HCT116 (cell line): ENCODE measurements around the gene EIF3F. TPM values are rescaled to one million over a fixed set of nuclear protein-coding genes. Genes with fewer than 3 reads are reported as not detected.

ENCODE experiments used
- ATAC-seq: fragments of 200-7000 bp; cut with Tn5 transposase; 2 replicates; pipeline ENCODE4 v1.9.1; 2020; ENCODE audit warnings: mild to moderate bottlenecking, moderate library complexity
- BruUV-seq: library from RNA; stranded (reverse); fragments of 400-500 nt; replicated peaks from 2 replicates; lab custom pipeline; 2021; lab: Mats Ljungman, UMichigan
- CTCF ChIA-PET: fragments of 300-600 bp; sonication (Branson Sonifier 250); formaldehyde crosslinking; loops from one replicate; lab custom pipeline; 2021; ENCODE audit warnings: antibody characterized with exemption; lab: Charles Lee
- POLR2A ChIA-PET: fragments of 300-600, 350-600 bp; sonication (Branson Sonifier 250); formaldehyde crosslinking; loops from one replicate; lab custom pipeline; 2021; ENCODE audit warnings: antibody characterized with exemption; lab: Charles Lee
- RAD21 ChIA-PET, 2 experiments: fragments of 300-600 bp; sonication (Branson Sonifier 250); formaldehyde crosslinking; loops; one replicate each; lab custom pipeline; 2023; ENCODE audit warnings: low total read pairs in 2 of 2; ENCODE audit not compliant: uncharacterized antibody in 2 of 2, unreplicated experiment in 2 of 2, low non-redundant PET in 1 of 2; lab: Charles Lee
- DNase-seq: peaks from one replicate; pipeline ENCODE4 v3.0.0-alpha.2; 2010; ENCODE audit warnings: low read depth, low spot score
- H2AFZ ChIP-seq: fragments of 200-600 bp; shearing (Covaris generic), sonication (generic); 2 replicates; pipeline ENCODE4 v1.6.1; 2017; ENCODE audit warnings: low read depth, mixed run types, mixed read lengths, antibody characterized with exemption, low read length; ENCODE audit not compliant: poor library complexity, severe bottlenecking
- H3K27ac ChIP-seq: 2 replicates; pipeline ENCODE4 v1.5.1; 2012; ENCODE audit warnings: low read depth, low read length
- H3K27me3 ChIP-seq: fragments of 200-600 bp; sonication (generic); 2 replicates; pipeline ENCODE4 v1.6.1; 2016; ENCODE audit warnings: mixed run types, low read length, mixed read lengths; ENCODE audit not compliant: insufficient read depth
- H3K36me3 ChIP-seq, 2 experiments: fragments of 200-500 bp in 1 of 2; fragments of 200-600 bp in 1 of 2; sonication (Bioruptor generic) in 1 of 2; sonication (generic) in 1 of 2; 2 replicates each; pipeline versions ENCODE4 v1.5.1 to v1.6.1; 2014 to 2016; ENCODE audit warnings: low read length in 2 of 2, inconsistent platforms in 1 of 2, mixed read lengths in 1 of 2, mixed run types in 1 of 2; ENCODE audit not compliant: insufficient read depth in 2 of 2, control insufficient read depth in 1 of 2
- H3K4me1 ChIP-seq, 2 experiments: fragments of 200-600 bp in 1 of 2; sonication (generic) in 1 of 2; 2 replicates each; pipeline versions ENCODE4 v1.5.1 to v1.6.1; 2012 to 2017; ENCODE audit warnings: low read length in 2 of 2, inconsistent platforms in 1 of 2, mild to moderate bottlenecking in 1 of 2, mixed read lengths in 1 of 2, mixed run types in 1 of 2, moderate library complexity in 1 of 2; ENCODE audit not compliant: insufficient read depth in 2 of 2, control insufficient read depth in 1 of 2
- H3K4me2 ChIP-seq: fragments of 200-600 bp; sonication (generic); 2 replicates; pipeline ENCODE4 v1.6.1; 2017; ENCODE audit warnings: mixed run types, low read length, mixed read lengths
- H3K4me3 ChIP-seq, 2 experiments: fragments of 200-600 bp in 1 of 2; sonication (generic) in 1 of 2; replicated peaks in 1 of 2; 2 replicates each; pipeline ENCODE4 v1.5.1; 2011 to 2016; ENCODE audit warnings: low read length in 2 of 2, control low read depth in 1 of 2, low read depth in 1 of 2, mild to moderate bottlenecking in 1 of 2, mixed read lengths in 1 of 2, mixed run types in 1 of 2
- H3K79me2 ChIP-seq: fragments of 200-600 bp; sonication (generic); 2 replicates; pipeline ENCODE4 v1.6.1; 2017; ENCODE audit warnings: mild to moderate bottlenecking, mixed run types, low read length, moderate library complexity, mixed read lengths; ENCODE audit not compliant: insufficient read depth
- H3K9ac ChIP-seq: fragments of 200-600 bp; sonication (generic); 2 replicates; pipeline ENCODE4 v1.6.1; 2016; ENCODE audit warnings: low read length, mixed read lengths
- H3K9me2 ChIP-seq: fragments of 200-600 bp; sonication (generic), shearing (Covaris generic); 2 replicates; pipeline ENCODE4 v1.6.1; 2017; ENCODE audit warnings: mixed run types, mild to moderate bottlenecking, moderate library complexity; ENCODE audit not compliant: insufficient read depth
- H3K9me3 ChIP-seq, 2 experiments: fragments of 200-500 bp in 1 of 2; fragments of 200-600 bp in 1 of 2; sonication (Bioruptor generic) in 1 of 2; sonication (generic) in 1 of 2; 2 replicates each; pipeline ENCODE4 v1.6.1; 2014 to 2017; ENCODE audit warnings: low read length in 2 of 2, mixed read lengths in 2 of 2, inconsistent platforms in 1 of 2, low read depth in 1 of 2, mild to moderate bottlenecking in 1 of 2, mixed run types in 1 of 2, moderate library complexity in 1 of 2; ENCODE audit not compliant: control insufficient read depth in 1 of 2, insufficient read depth in 1 of 2
- H4K20me1 ChIP-seq: fragments of 200-600 bp; sonication (generic), shearing (Covaris generic); 2 replicates; pipeline ENCODE4 v1.6.1; 2017; ENCODE audit warnings: mixed run types, mild to moderate bottlenecking, moderate library complexity; ENCODE audit not compliant: insufficient read depth
- CBX3 ChIP-seq: IDR thresholded peaks from 2 replicates; pipeline ENCODE4 v1.6.1; 2012; ENCODE audit warnings: low read depth
- EGR1 ChIP-seq: IDR thresholded peaks from 2 replicates; pipeline ENCODE4 v1.6.1; 2012; ENCODE audit warnings: low read depth
- ELF1 ChIP-seq: IDR thresholded peaks from 2 replicates; pipeline ENCODE4 v1.6.1; 2012; ENCODE audit warnings: low read depth, borderline replicate concordance
- EZH2phosphoT487 ChIP-seq: fragments of 200-600 bp; IDR thresholded peaks from 2 replicates; pipeline ENCODE4 v1.6.1; 2018; ENCODE audit warnings: antibody characterized with exemption, borderline replicate concordance
- FOSL1 ChIP-seq: IDR thresholded peaks from 2 replicates; pipeline ENCODE4 v1.6.1; 2012; ENCODE audit warnings: low read depth
- JUND ChIP-seq: IDR thresholded peaks from 2 replicates; pipeline ENCODE4 v1.6.1; 2012
- POLR2A ChIP-seq: IDR thresholded peaks from 2 replicates; pipeline ENCODE4 v1.7.0; 2011; ENCODE audit warnings: borderline replicate concordance; ENCODE audit not compliant: insufficient read depth, insufficient read length; ENCODE audit errors: extremely low read depth
- POLR2AphosphoS5 ChIP-seq: IDR thresholded peaks from 2 replicates; pipeline ENCODE4 v1.6.1; 2011; ENCODE audit warnings: mild to moderate bottlenecking, low read depth, low read length, moderate library complexity
- RAD21 ChIP-seq: IDR thresholded peaks from 2 replicates; pipeline ENCODE4 v1.6.1; 2012; ENCODE audit warnings: low read depth, mild to moderate bottlenecking
- SIN3A ChIP-seq: IDR thresholded peaks from 2 replicates; pipeline ENCODE4 v1.6.1; 2012; ENCODE audit warnings: low read depth
- SP1 ChIP-seq: IDR thresholded peaks from 2 replicates; pipeline ENCODE4 v1.6.1; 2012; ENCODE audit warnings: low read depth
- TCF7L2 ChIP-seq: IDR thresholded peaks from 2 replicates; pipeline ENCODE4 v1.7.0; 2011; ENCODE audit warnings: borderline replicate concordance, inconsistent platforms; ENCODE audit not compliant: insufficient read depth, insufficient read length; ENCODE audit errors: extremely low read depth
- YY1 ChIP-seq: IDR thresholded peaks from 2 replicates; pipeline ENCODE4 v1.6.1; 2011; ENCODE audit warnings: low read length, low read depth, moderate library complexity, mild to moderate bottlenecking; ENCODE audit not compliant: insufficient replicate concordance; ENCODE audit errors: extremely low read depth
- ZFX ChIP-seq: fragments of 450-650 bp; IDR thresholded peaks from 2 replicates; pipeline ENCODE4 v1.6.1; 2017
- ZNF274 ChIP-seq: fragments of 200-500 bp; sonication (Bioruptor generic); IDR thresholded peaks from 2 replicates; pipeline ENCODE4 v1.6.1; 2014; ENCODE audit warnings: mild to moderate bottlenecking, low read depth, low read length, inconsistent platforms
- intact Hi-C: fragments of 100-400 bp; cut with micrococcal nuclease; formaldehyde crosslinking; loops from 2 replicates; pipeline ENCODE4 v1.10.0; 2022
- total RNA-seq: library from RNA; stranded (reverse); gene quantifications from one replicate; pipeline ENCODE4 v1.2.1, GENCODE V29; 2021; ENCODE audit not compliant: unreplicated experiment
- TF ChIP-seq, protein P1 (sequence below), 3 experiments: fragments of 200-600 bp in 1 of 3; sonication (generic) in 1 of 3; IDR thresholded peaks in 2 of 3; conservative IDR thresholded peaks in 1 of 3; 2 replicates each; pipeline ENCODE4 v1.5.1; 2012 to 2017; ENCODE audit warnings: low read depth in 2 of 3, low read length in 2 of 3, antibody characterized with exemption in 1 of 3, borderline replicate concordance in 1 of 3, control low read depth in 1 of 3, mild to moderate bottlenecking in 1 of 3, mixed read lengths in 1 of 3, mixed run types in 1 of 3, moderate library complexity in 1 of 3; ENCODE audit not compliant: insufficient read depth in 1 of 3
- TF ChIP-seq, protein P2 (sequence below): IDR thresholded peaks from 2 replicates; pipeline ENCODE4 v1.6.1; 2012
- TF ChIP-seq, protein P3 (sequence below): IDR thresholded peaks from 2 replicates; pipeline ENCODE4 v1.6.1; 2011; ENCODE audit warnings: mild to moderate bottlenecking, low read length, moderate library complexity; ENCODE audit not compliant: insufficient replicate concordance; ENCODE audit errors: extremely low read depth

EIF3F gene
- total RNA-seq, 1 experiment from 2014 or later, result 313 TPM

DNA sequence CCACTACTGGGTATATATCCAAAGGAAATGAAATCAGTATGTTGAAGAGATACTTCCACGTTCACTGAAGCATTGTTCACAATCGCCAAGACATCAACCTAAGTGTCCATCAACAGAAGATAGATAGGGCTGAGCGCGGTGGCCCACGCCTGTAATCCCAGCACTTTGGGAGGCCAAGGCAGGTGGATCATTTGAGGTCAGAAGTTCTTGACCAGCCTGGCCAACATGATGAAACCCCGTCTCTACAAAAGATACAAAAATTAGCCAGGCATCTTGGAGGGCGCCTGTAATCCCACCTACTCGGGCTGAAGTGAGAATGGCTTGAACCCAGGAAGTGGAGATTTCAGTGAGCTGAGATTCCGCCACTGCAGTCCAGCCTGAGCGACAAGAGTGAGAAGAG lies 12.7 kb downstream of the EIF3F start:
- intact Hi-C loops, result no loop called here

More for the DNA sequence above, 12.7 kb downstream of the EIF3F start:
- Histone ChIP-seq H3K27ac (no peak overlapping the region), H2AFZ (no peak overlapping the region), H3K9me3 (no peaks in the 10 kb centered on the region), H3K4me1 (no peaks in the 10 kb centered on the region), H3K9me2 (no peaks in the 10 kb centered on the region), H4K20me1 (no peaks in the 10 kb centered on the region), H3K4me2 (no peak overlapping the region), H3K4me3 (no peak overlapping the region), H3K36me3 (peaks cover 41 to 46% of the 10 kb centered on the region in 2 experiments), H3K9ac (no peak overlapping the region), H3K79me2 (no peaks in the 10 kb centered on the region), H3K27me3 (no peaks in the 10 kb centered on the region)
- TF ChIP-seq, protein P1, sequence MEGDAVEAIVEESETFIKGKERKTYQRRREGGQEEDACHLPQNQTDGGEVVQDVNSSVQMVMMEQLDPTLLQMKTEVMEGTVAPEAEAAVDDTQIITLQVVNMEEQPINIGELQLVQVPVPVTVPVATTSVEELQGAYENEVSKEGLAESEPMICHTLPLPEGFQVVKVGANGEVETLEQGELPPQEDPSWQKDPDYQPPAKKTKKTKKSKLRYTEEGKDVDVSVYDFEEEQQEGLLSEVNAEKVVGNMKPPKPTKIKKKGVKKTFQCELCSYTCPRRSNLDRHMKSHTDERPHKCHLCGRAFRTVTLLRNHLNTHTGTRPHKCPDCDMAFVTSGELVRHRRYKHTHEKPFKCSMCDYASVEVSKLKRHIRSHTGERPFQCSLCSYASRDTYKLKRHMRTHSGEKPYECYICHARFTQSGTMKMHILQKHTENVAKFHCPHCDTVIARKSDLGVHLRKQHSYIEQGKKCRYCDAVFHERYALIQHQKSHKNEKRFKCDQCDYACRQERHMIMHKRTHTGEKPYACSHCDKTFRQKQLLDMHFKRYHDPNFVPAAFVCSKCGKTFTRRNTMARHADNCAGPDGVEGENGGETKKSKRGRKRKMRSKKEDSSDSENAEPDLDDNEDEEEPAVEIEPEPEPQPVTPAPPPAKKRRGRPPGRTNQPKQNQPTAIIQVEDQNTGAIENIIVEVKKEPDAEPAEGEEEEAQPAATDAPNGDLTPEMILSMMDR (IDR thresholded peaks at IDR 0.05 in 2 of 3, conservative IDR thresholded peaks at IDR 0.05 in 1 of 3; ENCODE audit: borderline replicate concordance in 1 of 3, insufficient read depth in 1 of 3, low read depth in 2 of 3, low read length in 2 of 3), result no peak
- TF ChIP-seq POLR2AphosphoS5 (no peak), EGR1 (no peak), JUND (no peak), FOSL1 (no peak), ELF1 (no peak), CBX3 (no peak), SP1 (no peak), YY1 (no peak), POLR2A (no peak), SIN3A (no peak), ZNF274 (no peak), TCF7L2 (no peak), RAD21 (no peak), EZH2phosphoT487 (no peak), ZFX (no peak)
- TF ChIP-seq, protein P2, sequence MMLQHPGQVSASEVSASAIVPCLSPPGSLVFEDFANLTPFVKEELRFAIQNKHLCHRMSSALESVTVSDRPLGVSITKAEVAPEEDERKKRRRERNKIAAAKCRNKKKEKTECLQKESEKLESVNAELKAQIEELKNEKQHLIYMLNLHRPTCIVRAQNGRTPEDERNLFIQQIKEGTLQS, result no peak
- TF ChIP-seq, protein P3, sequence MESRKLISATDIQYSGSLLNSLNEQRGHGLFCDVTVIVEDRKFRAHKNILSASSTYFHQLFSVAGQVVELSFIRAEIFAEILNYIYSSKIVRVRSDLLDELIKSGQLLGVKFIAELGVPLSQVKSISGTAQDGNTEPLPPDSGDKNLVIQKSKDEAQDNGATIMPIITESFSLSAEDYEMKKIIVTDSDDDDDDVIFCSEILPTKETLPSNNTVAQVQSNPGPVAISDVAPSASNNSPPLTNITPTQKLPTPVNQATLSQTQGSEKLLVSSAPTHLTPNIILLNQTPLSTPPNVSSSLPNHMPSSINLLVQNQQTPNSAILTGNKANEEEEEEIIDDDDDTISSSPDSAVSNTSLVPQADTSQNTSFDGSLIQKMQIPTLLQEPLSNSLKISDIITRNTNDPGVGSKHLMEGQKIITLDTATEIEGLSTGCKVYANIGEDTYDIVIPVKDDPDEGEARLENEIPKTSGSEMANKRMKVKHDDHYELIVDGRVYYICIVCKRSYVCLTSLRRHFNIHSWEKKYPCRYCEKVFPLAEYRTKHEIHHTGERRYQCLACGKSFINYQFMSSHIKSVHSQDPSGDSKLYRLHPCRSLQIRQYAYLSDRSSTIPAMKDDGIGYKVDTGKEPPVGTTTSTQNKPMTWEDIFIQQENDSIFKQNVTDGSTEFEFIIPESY, result no peak
- ChIA-PET POLR2A (no interaction called here), CTCF (interaction anchor here (1.3 kb wide), 1 partner anchor 100 kb away, joined by 3 read pairs; no protein-coding TSS in a partner anchor), RAD21 (no interaction called here)
- DNase-seq (no peak), ATAC-seq (no peak)
- no TSS peak for BruUV-seq
